ENCODE data around the gene GNG13.
"Not testable (repeated sequence)": the region's sequence is repeated elsewhere in the genome, so short reads cannot be mapped to it uniquely, and the experiment has no call there.

The GNG13 gene

GRCh38 chr16:760545-761343 lies 39.8 kb downstream of the GNG13 start, which contains the start of gene MSLN:
MSLN (plus strand) TSS chr16:760734; CDS start chr16:762681, 1,947 bp downstream.
- DNase-seq, result no peak

DNA sequence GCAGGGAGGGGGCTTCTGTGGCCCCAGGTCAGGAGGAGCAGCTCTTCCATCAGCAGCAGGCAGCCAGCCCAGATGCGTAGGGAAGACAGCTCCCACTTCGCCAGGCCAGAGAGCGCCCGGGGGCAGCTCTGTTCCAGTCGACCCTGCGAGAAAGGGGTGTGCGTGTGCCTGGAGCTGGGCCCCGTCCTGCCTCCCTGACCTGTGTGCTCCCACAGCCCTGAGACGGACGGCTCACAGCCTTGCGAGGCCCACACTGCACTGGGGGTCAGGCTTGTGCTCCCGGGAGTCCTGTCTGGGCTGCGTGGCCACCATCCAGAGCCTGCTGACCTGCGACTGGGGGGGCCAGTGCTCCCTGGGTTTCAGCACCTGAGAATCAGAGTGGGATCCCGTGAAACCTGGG lies 40.5 kb downstream of the GNG13 start:
- no peak for DNase-seq

GRCh38 chr16:759110-759910 lies 41.2 kb downstream of the GNG13 start:
- no peak for DNase-seq

DNA sequence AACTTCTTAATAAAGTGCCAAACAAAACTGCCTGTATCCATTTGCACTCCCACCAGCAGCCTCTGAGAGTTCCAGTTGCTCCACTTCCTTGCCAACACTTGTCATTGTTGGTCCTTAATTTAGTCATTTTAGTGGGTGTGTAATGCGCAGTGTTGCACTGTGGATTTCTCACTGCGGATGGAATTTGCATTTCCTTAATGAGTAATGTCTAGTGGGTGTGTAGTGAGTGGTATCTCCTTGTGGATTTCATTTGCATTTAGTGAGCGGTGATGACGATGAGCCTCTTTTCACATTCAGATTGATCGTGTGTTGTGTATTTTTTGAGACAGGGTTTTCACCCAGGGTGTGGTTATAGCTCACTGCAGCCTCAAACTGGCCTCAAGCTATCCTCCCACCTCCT lies 44.1 kb downstream of the GNG13 start:
- DNase-seq, result no peak

GRCh38 chr16:754656-755055 lies 45.9 kb downstream of the GNG13 start:
- DNase-seq, result no peak

GRCh38 chr16:754121-754607 lies 46.4 kb downstream of the GNG13 start:
- not testable (repeated sequence) for DNase-seq

GRCh38 chr16:752007-752312 lies 48.6 kb downstream of the GNG13 start:
- DNase-seq, result no peak

DNA sequence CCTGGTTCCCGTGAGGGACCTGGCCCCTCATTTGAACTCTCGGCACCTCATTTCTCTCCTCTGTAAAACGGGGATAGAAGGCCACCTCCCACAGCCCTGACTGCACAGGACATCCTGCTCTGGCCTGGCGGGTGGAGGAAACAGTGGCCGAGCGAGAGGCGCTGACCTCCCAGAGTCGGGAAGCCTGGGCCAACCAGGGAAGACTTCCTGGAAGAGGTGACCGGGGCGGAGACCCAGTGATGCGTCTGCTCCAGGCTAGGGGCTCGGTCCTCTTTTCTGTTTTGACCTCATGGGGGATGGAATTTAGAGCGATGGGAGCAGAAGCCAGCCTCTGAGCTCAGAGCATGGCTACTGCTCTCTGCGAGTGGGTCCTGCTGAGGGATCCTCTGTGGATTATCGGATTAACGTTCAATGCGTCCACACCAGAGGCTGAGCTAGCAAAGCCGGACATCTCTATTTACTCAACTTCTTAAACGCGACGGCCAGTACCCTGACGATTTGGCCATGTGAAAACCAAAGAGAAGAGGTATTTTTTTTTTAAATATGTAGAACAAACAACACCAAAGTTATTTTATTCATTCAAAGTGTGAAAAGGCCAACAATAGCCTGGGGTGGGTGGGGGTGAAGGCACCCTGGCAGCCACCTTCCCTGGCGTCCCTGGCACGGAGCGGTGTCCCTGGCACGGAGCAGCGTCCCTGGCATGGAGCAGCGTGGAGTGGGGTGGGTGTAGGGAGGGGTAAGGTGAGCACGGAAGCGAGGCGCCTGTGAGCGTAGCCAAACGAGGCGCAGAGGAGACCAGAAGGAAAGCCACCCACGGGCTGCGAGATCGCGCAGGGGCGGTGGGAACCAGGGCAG lies 49.2 kb downstream of the GNG13 start:
- DNase-seq, result no peak

- DNase-seq, result no peak
Observed at GRCh38 chr16:750485-750884, 50.0 kb downstream of the GNG13 start.

- DNase-seq, result no peak
Observed at GRCh38 chr16:749010-749409, 51.5 kb downstream of the GNG13 start.
